GM19467 (cell line): ENCODE data around the gene SAMD5.

Source experiments
- ATAC-seq: cut with Tn5 transposase; IDR thresholded peaks from one replicate; pipeline ENCODE4 v1.9.1; 2021; ENCODE audit warnings: mild to moderate bottlenecking, moderate library complexity; ENCODE audit not compliant: unreplicated experiment

Gene SAMD5

DNA sequence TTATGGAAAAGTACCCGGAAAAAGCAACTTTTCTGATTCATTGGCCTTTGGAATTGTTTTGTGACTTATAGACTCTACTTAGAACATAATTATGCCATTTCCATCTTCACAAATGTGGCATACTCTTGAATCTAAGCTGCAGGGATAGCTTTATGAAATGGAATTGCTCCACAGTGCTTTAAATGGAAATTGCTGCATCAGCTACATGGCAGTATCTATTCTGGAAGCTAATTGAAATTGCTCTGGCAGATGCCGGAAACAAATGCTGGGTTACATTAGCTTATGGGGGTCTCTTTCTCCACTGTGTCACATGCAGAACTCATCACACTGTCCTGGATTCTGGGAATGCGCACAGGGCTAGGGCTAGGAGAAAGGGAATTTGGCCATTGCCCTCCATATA, 108.9 kb downstream of the SAMD5 start:
- ATAC-seq = no peak

DNA sequence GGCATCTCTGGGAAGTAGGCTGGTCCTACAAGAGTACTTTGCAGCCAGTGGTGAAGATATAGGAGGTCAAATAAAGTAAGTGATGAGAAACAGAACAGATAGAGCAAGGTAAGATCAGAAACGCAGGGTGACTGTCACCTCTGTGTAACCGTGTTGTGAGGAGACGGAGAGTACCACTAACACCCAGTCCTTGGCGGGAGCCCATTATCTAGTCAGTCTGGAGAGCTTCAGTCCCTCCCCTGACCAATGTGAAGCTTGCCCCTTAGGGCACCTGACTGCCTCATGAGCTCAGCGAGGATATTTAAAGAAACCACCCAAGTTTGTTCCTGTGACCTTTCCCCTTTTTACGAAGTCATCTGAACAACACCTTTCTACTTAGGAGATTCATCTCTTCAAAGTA, 110.0 kb downstream of the SAMD5 start:
- ATAC-seq = no peak

DNA sequence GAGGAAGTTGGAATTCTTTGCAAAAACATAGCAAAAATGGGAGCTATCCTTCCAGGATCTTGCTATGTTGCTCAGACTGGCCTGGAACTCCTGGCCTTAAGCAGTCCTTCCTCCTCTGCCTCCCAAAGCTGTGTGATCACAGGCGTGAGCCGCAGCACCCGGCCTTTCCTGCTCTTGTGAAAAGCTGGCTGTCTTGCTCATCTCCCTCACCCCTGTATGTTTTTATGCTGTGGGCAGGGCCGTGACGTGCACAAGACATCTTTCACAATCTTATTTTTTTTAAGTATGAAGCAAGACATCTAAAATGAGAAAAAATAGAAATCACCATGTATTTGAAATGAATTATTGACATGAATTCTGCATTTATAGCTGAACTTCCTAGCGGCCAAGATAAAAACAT, 110.4 kb downstream of the SAMD5 start:
- no peak for ATAC-seq
